SK-N-SH treated with all-trans-retinoic acid at 6 μM for 48 hours (cell line): ENCODE measurements around the gene OR5M8.

Experiments
- ATAC-seq: fragments of 200-7000 bp; cut with Tn5 transposase; 3 replicates; pipeline ENCODE4 v1.9.1; 2020; ENCODE audit warnings: mild to moderate bottlenecking, moderate library complexity
- ARNTL ChIP-seq: fragments of 450-650 bp; formaldehyde crosslinking; IDR thresholded peaks from 2 replicates; pipeline ENCODE4 v1.5.0; 2020; ENCODE audit warnings: low read depth, mild to moderate bottlenecking, moderate library complexity, borderline replicate concordance
- BACH2 ChIP-seq: fragments of 250-450 bp; sonication (Bioruptor Pico); IDR thresholded peaks from 2 replicates; pipeline ENCODE4 v1.9.0; 2021; ENCODE audit warnings: mild to moderate bottlenecking, borderline replicate concordance
- CSRNP3 ChIP-seq: fragments of 250-450 bp; sonication (Bioruptor Pico); IDR thresholded peaks from 2 replicates; pipeline ENCODE4 v1.5.1; 2021; ENCODE audit warnings: mild to moderate bottlenecking, moderate library complexity
- ESRRG ChIP-seq: fragments of 250-450 bp; sonication (Bioruptor Pico); IDR thresholded peaks from 2 replicates; pipeline ENCODE4 v1.6.1; 2021; ENCODE audit warnings: mild to moderate bottlenecking
- GLIS3 ChIP-seq: fragments of 250-450 bp; sonication (Bioruptor Pico); IDR thresholded peaks from 2 replicates; pipeline ENCODE4 v1.5.0; 2020; ENCODE audit warnings: mild to moderate bottlenecking, moderate library complexity
- ISL1 ChIP-seq: fragments of 250-450 bp; sonication (Bioruptor Pico); IDR thresholded peaks from 2 replicates; pipeline ENCODE4 v2.1.2; 2022; ENCODE audit warnings: mild to moderate bottlenecking, moderate library complexity
- POU6F1 ChIP-seq: fragments of 250-450 bp; sonication (Bioruptor Pico); IDR thresholded peaks from 2 replicates; pipeline ENCODE4 v1.8.0; 2021; ENCODE audit warnings: low read depth, mild to moderate bottlenecking, moderate library complexity, borderline replicate concordance
- PPARA ChIP-seq: fragments of 250-450 bp; sonication (Bioruptor Pico); IDR thresholded peaks from 2 replicates; pipeline ENCODE4 v1.5.0; 2020; ENCODE audit warnings: mild to moderate bottlenecking, borderline replicate concordance
- RARB ChIP-seq: fragments of 250-450 bp; sonication (Bioruptor Pico); IDR thresholded peaks from 2 replicates; pipeline ENCODE4 v1.8.0; 2021; ENCODE audit warnings: mild to moderate bottlenecking, moderate library complexity
- SNAI2 ChIP-seq: fragments of 250-450 bp; sonication (Bioruptor Pico); IDR thresholded peaks from 2 replicates; pipeline ENCODE4 v1.5.0; 2020; ENCODE audit warnings: mild to moderate bottlenecking, moderate library complexity
- TCF4 ChIP-seq: fragments of 250-450 bp; sonication (Bioruptor Pico); IDR thresholded peaks from 2 replicates; pipeline ENCODE4 v1.8.0; 2021; ENCODE audit warnings: mild to moderate bottlenecking, moderate library complexity, borderline replicate concordance
- TSHZ2 ChIP-seq: fragments of 250-450 bp; sonication (Bioruptor Pico); IDR thresholded peaks from 2 replicates; pipeline ENCODE4 v1.5.0; 2020; ENCODE audit warnings: mild to moderate bottlenecking, moderate library complexity
- ZFP3 ChIP-seq: fragments of 250-450 bp; sonication (Bioruptor Pico); IDR thresholded peaks from 2 replicates; pipeline ENCODE4 v1.5.0; 2020; ENCODE audit warnings: mild to moderate bottlenecking, moderate library complexity
- ZFP30 ChIP-seq: fragments of 450-650 bp; formaldehyde crosslinking; IDR thresholded peaks from 2 replicates; pipeline ENCODE4 v1.5.0; 2022; ENCODE audit warnings: mild to moderate bottlenecking, moderate library complexity
- ZNF565 ChIP-seq: fragments of 450-650 bp; formaldehyde crosslinking; conservative IDR thresholded peaks from 2 replicates; pipeline ENCODE4 v1.5.0; 2020; ENCODE audit warnings: low read depth, mild to moderate bottlenecking, moderate library complexity
- ZNF70 ChIP-seq: fragments of 450-650 bp; formaldehyde crosslinking; IDR thresholded peaks from 2 replicates; pipeline ENCODE4 v1.5.0; 2020; ENCODE audit warnings: mild to moderate bottlenecking, moderate library complexity
- ZNF8 ChIP-seq: fragments of 450-650 bp; formaldehyde crosslinking; IDR thresholded peaks from 2 replicates; pipeline ENCODE4 v1.5.0; 2020; ENCODE audit warnings: mild to moderate bottlenecking, moderate library complexity
- TF ChIP-seq, protein P1 (sequence below): fragments of 250-450 bp; sonication (Bioruptor Pico); IDR thresholded peaks from 2 replicates; pipeline ENCODE4 v1.5.1; 2020; ENCODE audit warnings: low read depth, mild to moderate bottlenecking, moderate library complexity

Gene OR5M8

DNA sequence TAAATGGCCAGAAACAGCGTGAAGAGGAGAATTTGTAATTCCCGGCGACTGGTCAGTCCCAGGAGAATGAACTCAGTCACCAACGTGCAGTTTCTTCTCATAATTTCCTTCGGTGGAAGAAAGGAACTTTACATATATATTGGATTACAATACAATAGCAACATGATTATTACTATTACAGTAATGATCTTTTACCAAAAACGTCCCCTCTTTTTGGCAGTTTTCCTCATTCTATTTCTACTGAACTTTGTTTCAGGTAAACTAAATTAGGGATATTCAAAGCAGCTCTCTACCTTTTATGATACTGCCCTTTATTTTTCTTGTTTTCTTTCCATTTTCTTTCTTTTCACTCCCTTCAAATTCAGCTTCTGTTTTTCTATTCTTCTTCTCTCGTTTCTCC is at the start of gene OR5M8:
Gene OR5M8, minus strand, starts transcription at position 101 of the 400 bp plus-strand sequence. Its CDS starts 0 bp downstream, at position 101.
- ATAC-seq: no peak
- TF ChIP-seq ISL1 (CRISPR knock-in tag) (no peak), SNAI2 (no peak), ZNF8 (CRISPR knock-in tag) (no peak), CSRNP3 (CRISPR knock-in tag) (no peak), BACH2 (CRISPR knock-in tag) (no peak), TSHZ2 (CRISPR knock-in tag) (no peak)
- TF ChIP-seq, protein P1, sequence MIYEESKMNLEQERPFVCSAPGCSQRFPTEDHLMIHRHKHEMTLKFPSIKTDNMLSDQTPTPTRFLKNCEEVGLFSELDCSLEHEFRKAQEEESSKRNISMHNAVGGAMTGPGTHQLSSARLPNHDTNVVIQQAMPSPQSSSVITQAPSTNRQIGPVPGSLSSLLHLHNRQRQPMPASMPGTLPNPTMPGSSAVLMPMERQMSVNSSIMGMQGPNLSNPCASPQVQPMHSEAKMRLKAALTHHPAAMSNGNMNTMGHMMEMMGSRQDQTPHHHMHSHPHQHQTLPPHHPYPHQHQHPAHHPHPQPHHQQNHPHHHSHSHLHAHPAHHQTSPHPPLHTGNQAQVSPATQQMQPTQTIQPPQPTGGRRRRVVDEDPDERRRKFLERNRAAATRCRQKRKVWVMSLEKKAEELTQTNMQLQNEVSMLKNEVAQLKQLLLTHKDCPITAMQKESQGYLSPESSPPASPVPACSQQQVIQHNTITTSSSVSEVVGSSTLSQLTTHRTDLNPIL (CRISPR knock-in tag): no peak

DNA sequence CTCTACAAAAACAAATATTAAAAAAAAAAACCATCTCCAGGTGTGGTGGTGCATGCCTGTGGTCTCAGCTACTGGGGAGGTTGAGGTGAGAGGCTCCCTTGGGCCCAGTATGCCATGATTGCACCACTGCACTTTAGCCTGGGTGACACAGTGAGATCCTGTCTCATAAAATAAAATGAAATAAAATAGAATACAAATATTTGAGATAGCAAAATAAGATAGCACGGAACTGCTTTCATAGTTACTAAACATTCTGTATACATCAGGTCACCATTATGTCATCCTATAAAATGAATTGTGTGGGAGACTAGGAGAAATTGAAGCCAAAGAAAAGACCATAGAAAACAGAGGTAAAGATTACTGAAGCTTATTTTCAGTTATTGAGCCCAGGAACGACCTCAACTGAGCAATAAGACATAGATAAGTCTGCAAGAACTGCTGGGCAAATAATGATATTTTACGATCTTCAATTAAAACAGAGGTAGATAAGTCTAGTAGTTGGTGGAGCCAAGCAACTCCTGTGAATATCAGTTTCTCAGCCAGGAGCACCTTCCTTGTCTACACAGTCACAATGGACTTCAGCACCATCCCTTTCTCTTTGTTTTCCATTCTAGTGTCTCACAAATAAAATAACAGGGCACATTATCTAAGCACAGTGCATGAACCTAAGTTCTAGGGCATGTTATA is 42.0 kb upstream of the OR5M8 start:
- ATAC-seq: no peak
- TF ChIP-seq BACH2 (CRISPR knock-in tag) (no peak), RARB (CRISPR knock-in tag) (no peak), TCF4 (no peak), TSHZ2 (CRISPR knock-in tag) (no peak), ISL1 (CRISPR knock-in tag) (no peak), ZNF70 (CRISPR knock-in tag) (no peak), SNAI2 (no peak), ARNTL (CRISPR knock-in tag) (no peak), ZNF565 (CRISPR knock-in tag) (no peak), ZNF8 (CRISPR knock-in tag) (no peak), POU6F1 (CRISPR knock-in tag) (no peak)

- no peak for TF ChIP-seq ESRRG (CRISPR knock-in tag)
- TF ChIP-seq TCF4: no peak
- TF ChIP-seq PPARA: no peak
- no peak for TF ChIP-seq ZFP3 (CRISPR knock-in tag)
- no peak for TF ChIP-seq ZFP30 (CRISPR knock-in tag)
- no peak for TF ChIP-seq GLIS3 (CRISPR knock-in tag)
- no peak for TF ChIP-seq ZNF565 (CRISPR knock-in tag)
- TF ChIP-seq, all 23 proteins: peak for 0
- ATAC-seq: no peak
Measured at GRCh38 chr11:56531856-56532255, 40.7 kb upstream of the OR5M8 start.
